RWPE1 (cell line): ENCODE data around the gene LGR4.

ENCODE experiments used
- CTCF ChIA-PET: fragments of 350-600 bp; sonication (Branson Sonifier 250); formaldehyde crosslinking; extraction: SDS; loops from one replicate; lab custom pipeline; 2021; lab: Yijun Ruan, JAX
- POLR2A ChIA-PET: fragments of 400-600 bp; formaldehyde crosslinking; extraction: SDS; loops from one replicate; lab custom pipeline; 2020; ENCODE audit warnings: antibody characterized with exemption; ENCODE audit not compliant: low non-redundant PET; lab: Yijun Ruan, JAX
- DNase-seq: peaks from one replicate; pipeline ENCODE4 v3.0.0; 2012; ENCODE audit warnings: low spot score
- H3K27ac ChIP-seq: fragments of 450-650 bp; 2 replicates; pipeline ENCODE4 v1.5.1; 2017
- TF ChIP-seq, protein P1 (sequence below): fragments of 450-650 bp; conservative IDR thresholded peaks from 2 replicates; pipeline ENCODE4 v1.5.1; 2017; ENCODE audit warnings: low read depth, mild to moderate bottlenecking

Gene LGR4

GRCh38 chr11:27410272-27410671 is 62.3 kb downstream of the LGR4 start:
- TF ChIP-seq, protein P1, sequence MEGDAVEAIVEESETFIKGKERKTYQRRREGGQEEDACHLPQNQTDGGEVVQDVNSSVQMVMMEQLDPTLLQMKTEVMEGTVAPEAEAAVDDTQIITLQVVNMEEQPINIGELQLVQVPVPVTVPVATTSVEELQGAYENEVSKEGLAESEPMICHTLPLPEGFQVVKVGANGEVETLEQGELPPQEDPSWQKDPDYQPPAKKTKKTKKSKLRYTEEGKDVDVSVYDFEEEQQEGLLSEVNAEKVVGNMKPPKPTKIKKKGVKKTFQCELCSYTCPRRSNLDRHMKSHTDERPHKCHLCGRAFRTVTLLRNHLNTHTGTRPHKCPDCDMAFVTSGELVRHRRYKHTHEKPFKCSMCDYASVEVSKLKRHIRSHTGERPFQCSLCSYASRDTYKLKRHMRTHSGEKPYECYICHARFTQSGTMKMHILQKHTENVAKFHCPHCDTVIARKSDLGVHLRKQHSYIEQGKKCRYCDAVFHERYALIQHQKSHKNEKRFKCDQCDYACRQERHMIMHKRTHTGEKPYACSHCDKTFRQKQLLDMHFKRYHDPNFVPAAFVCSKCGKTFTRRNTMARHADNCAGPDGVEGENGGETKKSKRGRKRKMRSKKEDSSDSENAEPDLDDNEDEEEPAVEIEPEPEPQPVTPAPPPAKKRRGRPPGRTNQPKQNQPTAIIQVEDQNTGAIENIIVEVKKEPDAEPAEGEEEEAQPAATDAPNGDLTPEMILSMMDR: no peak
- ChIA-PET CTCF (no interaction called here), POLR2A (no interaction called here)
- no peak for DNase-seq
- H3K27ac ChIP-seq: no peak overlapping the region

GRCh38 chr11:27409742-27410141 is 62.8 kb downstream of the LGR4 start:
- no peak for DNase-seq
- CTCF ChIA-PET: no interaction called here
- TF ChIP-seq, protein P1: no peak
- POLR2A ChIA-PET: no interaction called here
- no peak overlapping the region for H3K27ac ChIP-seq

DNA sequence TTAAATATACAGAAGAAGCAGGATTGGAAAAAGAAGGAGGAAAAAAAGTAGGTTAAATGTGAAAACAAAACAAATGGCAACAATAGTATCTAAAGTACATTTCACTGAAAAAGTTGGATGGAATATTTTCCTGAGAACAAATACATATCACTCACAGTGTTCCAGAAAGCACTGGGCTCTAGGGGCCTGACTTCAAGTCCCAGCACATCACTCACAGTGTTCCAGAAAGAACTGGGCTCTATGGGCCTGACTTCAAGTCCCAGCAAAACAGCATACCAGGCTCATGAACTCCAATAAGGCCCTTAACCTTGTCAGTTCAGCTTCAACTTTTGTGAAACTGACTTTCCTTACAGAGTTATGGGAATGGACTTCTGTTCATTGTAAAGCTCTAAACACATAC is 63.5 kb downstream of the LGR4 start:
- no peak for DNase-seq
- H3K27ac ChIP-seq: no peak overlapping the region
- TF ChIP-seq, protein P1: no peak
- ChIA-PET POLR2A (no interaction called here), CTCF (no interaction called here)

DNA sequence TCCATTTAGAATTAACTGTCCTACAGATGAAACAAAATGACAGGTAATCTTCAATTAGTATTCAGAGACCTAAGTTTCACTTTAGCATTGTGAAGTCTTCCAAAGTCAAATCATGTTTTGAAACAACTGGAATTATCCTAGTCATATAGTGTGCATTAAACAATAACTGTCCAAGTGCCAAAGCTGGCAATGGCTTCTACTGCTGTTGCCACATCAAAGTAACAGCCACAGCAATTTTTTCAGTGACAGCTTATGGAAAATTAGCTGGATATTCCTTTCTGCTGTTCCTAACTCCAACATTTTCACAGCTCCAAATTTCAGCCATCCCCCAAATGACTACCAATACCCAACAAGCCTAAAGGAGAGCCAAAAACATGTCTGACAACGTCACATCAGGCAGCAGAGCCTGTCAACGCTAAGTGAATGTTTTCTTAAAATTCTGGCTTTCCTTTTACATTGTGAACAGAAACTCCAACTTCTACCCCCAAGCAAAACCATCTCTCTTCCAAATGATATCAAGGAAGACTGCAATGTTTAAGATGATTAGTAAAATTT is 64.3 kb downstream of the LGR4 start:
- ChIA-PET CTCF (interaction anchor here (0.6 kb wide), 1 partner anchor 57 kb away, joined by 3 read pairs; no protein-coding TSS in a partner anchor), POLR2A (no interaction called here)
- TF ChIP-seq, protein P1: no peak
- no peak for DNase-seq
- no peak overlapping the region for H3K27ac ChIP-seq

GRCh38 chr11:27406498-27407354 is 65.9 kb downstream of the LGR4 start:
- ChIA-PET CTCF (interaction anchor here (0.6 kb wide), 1 partner anchor 72 kb away, joined by 3 read pairs; no protein-coding TSS in a partner anchor), POLR2A (no interaction called here)
- TF ChIP-seq, protein P1: no peak
- no peak overlapping the region for H3K27ac ChIP-seq
- no peak for DNase-seq

GRCh38 chr11:27405134-27405533 is 67.5 kb downstream of the LGR4 start:
- no peak overlapping the region for H3K27ac ChIP-seq
- TF ChIP-seq, protein P1: no peak
- POLR2A ChIA-PET: no interaction called here
- CTCF ChIA-PET: interaction anchor here (0.7 kb wide), 1 partner anchor 36 kb away, joined by 3 read pairs; no protein-coding TSS in a partner anchor
- no peak for DNase-seq
